K562 (cell line): Measurements from ENCODE around the gene AFAP1. TPM values are rescaled to one million over a fixed set of nuclear protein-coding genes. Genes with fewer than 3 reads are reported as not detected.

Experiments used
- ATAC-seq: fragments of 200-7000 bp; cut with Tn5 transposase; 3 replicates; pipeline ENCODE4 v1.9.1; 2020; ENCODE audit warnings: moderate library complexity
- BruUV-seq: library from RNA; stranded (reverse); fragments of 400-500 nt; replicated peaks from 2 replicates; lab custom pipeline; 2021; lab: Mats Ljungman, UMichigan
- CTCF ChIA-PET: fragments of 300-600 bp; formaldehyde crosslinking; extraction: SDS; loops from one replicate; lab custom pipeline; 2021; ENCODE audit warnings: low intra/inter-chr PET ratio; lab: Yijun Ruan, JAX
- POLR2A ChIA-PET: fragments of 300-600, 350-650 bp; sonication (Branson Sonifier 250); formaldehyde crosslinking; extraction: SDS; loops from one replicate; lab custom pipeline; 2021; ENCODE audit warnings: antibody characterized with exemption, inconsistent platforms; lab: Yijun Ruan, JAX
- DNase-seq, 4 experiments: peaks; one replicate each; pipeline versions ENCODE4 v3.0.0 to v3.0.0-alpha.2; 2011 to 2018; ENCODE audit warnings: low spot score in 3 of 4, mixed read lengths in 3 of 4; ENCODE audit errors: extremely low read depth in 1 of 4
- FAIRE-seq: peaks from 2 replicates; lab custom pipeline; 2011; peaks lifted over from hg19 to GRCh38; lab: Jason Lieb, UNC
- H2AFZ ChIP-seq: 2 replicates; pipeline ENCODE4 v1.6.0; 2011; ENCODE audit warnings: low read depth, low read length, control low read depth, inconsistent platforms
- H3K27ac ChIP-seq: fragments of 200-600 bp; 3 replicates; pipeline ENCODE4 v1.8.0; 2011; ENCODE audit warnings: low read depth, mild to moderate bottlenecking, control low read depth, inconsistent platforms, low read length, moderate library complexity, mixed read lengths; ENCODE audit errors: extremely low read depth
- H3K27me3 ChIP-seq, 2 experiments: fragments of 300-600 bp in 1 of 2; 2 replicates in 1 of 2; 3 replicates in 1 of 2; pipeline versions ENCODE4 v1.6.0 to v1.8.0; 2011; ENCODE audit warnings: inconsistent platforms in 2 of 2, low read length in 2 of 2, mild to moderate bottlenecking in 1 of 2, mixed read lengths in 1 of 2, moderate library complexity in 1 of 2; ENCODE audit not compliant: control insufficient read depth in 2 of 2, insufficient read depth in 2 of 2
- H3K36me3 ChIP-seq: fragments of 300-600 bp; 3 replicates; pipeline ENCODE4 v1.8.0; 2011; ENCODE audit warnings: mild to moderate bottlenecking, low read length, inconsistent platforms; ENCODE audit not compliant: control insufficient read depth, insufficient read depth
- H3K4me1 ChIP-seq, 2 experiments: fragments of 200-600 bp in 1 of 2; replicated peaks in 1 of 2; 2 replicates in 1 of 2; 3 replicates in 1 of 2; pipeline versions ENCODE4 v1.5.1 to v1.8.0; 2011; ENCODE audit warnings: inconsistent platforms in 2 of 2, low read length in 2 of 2, mild to moderate bottlenecking in 1 of 2, mixed read lengths in 1 of 2, moderate library complexity in 1 of 2; ENCODE audit not compliant: control insufficient read depth in 2 of 2, insufficient read depth in 2 of 2
- H3K4me2 ChIP-seq: 2 replicates; pipeline ENCODE4 v1.6.1; 2011; ENCODE audit warnings: low read length, control low read depth, inconsistent platforms, mixed read lengths; ENCODE audit not compliant: insufficient read depth
- H3K4me3 ChIP-seq: fragments of 200-600 bp; sonication (generic), shearing (Covaris generic); 2 replicates; pipeline ENCODE4 v1.5.1; 2016; ENCODE audit warnings: control low read depth, inconsistent platforms
- H3K79me2 ChIP-seq: fragments of 200-600 bp; 3 replicates; pipeline ENCODE4 v1.8.0; 2011; ENCODE audit warnings: low read length, inconsistent platforms; ENCODE audit not compliant: control insufficient read depth, insufficient read depth
- H3K9ac ChIP-seq, 2 experiments: 2 replicates each; pipeline versions ENCODE4 v1.6.0 to v1.6.1; 2011; ENCODE audit warnings: low read depth in 2 of 2, low read length in 2 of 2, control low read depth in 1 of 2, inconsistent platforms in 1 of 2, mild to moderate bottlenecking in 1 of 2, mixed read lengths in 1 of 2; ENCODE audit not compliant: insufficient read depth in 1 of 2
- H3K9me1 ChIP-seq: one replicate; pipeline ENCODE4 v1.6.0; 2011; ENCODE audit warnings: inconsistent platforms, mild to moderate bottlenecking, low read length, moderate library complexity; ENCODE audit not compliant: control insufficient read depth, insufficient read depth
- H3K9me3 ChIP-seq: replicated peaks from 2 replicates; pipeline ENCODE4 v1.5.1; 2011; ENCODE audit warnings: low read depth, low read length, inconsistent platforms; ENCODE audit not compliant: control insufficient read depth, insufficient read depth
- H4K20me1 ChIP-seq: replicated peaks from 2 replicates; pipeline ENCODE4 v1.6.1; 2011; ENCODE audit warnings: low read length, inconsistent platforms, mixed read lengths; ENCODE audit not compliant: control insufficient read depth, insufficient read depth
- BRCA1 ChIP-seq, 2 experiments: fragments of 450-650 bp in 1 of 2; sonication (generic) in 1 of 2; formaldehyde crosslinking in 1 of 2; IDR thresholded peaks; 2 replicates each; pipeline versions ENCODE4 v1.5.0 to v1.6.1; 2017 to 2020; ENCODE audit warnings: mild to moderate bottlenecking in 1 of 2, missing genetic modification reagents in 1 of 2
- CEBPG ChIP-seq, 3 experiments: fragments of 200-800 bp in 1 of 3; sonication (Bioruptor generic) in 1 of 3; sonication (generic) in 1 of 3; formaldehyde crosslinking in 1 of 3; IDR thresholded peaks in 2 of 3; conservative IDR thresholded peaks in 1 of 3; 2 replicates each; pipeline versions ENCODE4 v1.6.1 to v1.8.0; 2016 to 2022; ENCODE audit warnings: missing compliant biosample characterization in 2 of 3, missing genetic modification characterization in 2 of 3, mild to moderate bottlenecking in 1 of 3, missing genetic modification reagents in 1 of 3
- LEF1 ChIP-seq: fragments of 450-650 bp; IDR thresholded peaks from 2 replicates; pipeline ENCODE4 v1.6.1; 2016; ENCODE audit warnings: mild to moderate bottlenecking
- NFYB ChIP-seq: IDR thresholded peaks from 2 replicates; pipeline ENCODE4 v1.6.1; 2011; ENCODE audit warnings: mild to moderate bottlenecking, moderate library complexity; ENCODE audit not compliant: insufficient read length; ENCODE audit errors: extremely low read depth
- POLR2A ChIP-seq: fragments of 450-650 bp; conservative IDR thresholded peaks from 2 replicates; pipeline ENCODE4 v1.6.1; 2016
- SMC3 ChIP-seq: conservative IDR thresholded peaks from 2 replicates; pipeline ENCODE4 v1.6.1; 2011; ENCODE audit warnings: low read depth, low read length, improper control_type of control experiment; ENCODE audit not compliant: insufficient read depth
- TAF9B ChIP-seq: fragments of 450-650 bp; IDR thresholded peaks from 2 replicates; pipeline ENCODE4 v1.6.1; 2018; ENCODE audit warnings: mild to moderate bottlenecking; ENCODE audit not compliant: partially characterized antibody
- ZNF23 ChIP-seq: fragments of 250-450 bp; sonication (Bioruptor Pico); IDR thresholded peaks from 2 replicates; pipeline ENCODE4 v1.4.0; 2020; ENCODE audit warnings: mild to moderate bottlenecking
- ZNF239 ChIP-seq: fragments of 250-450 bp; sonication (Bioruptor Pico); IDR thresholded peaks from 2 replicates; pipeline ENCODE4 v1.4.0; 2020; ENCODE audit warnings: mild to moderate bottlenecking
- ZNF668 ChIP-seq: fragments of 250-450 bp; sonication (Bioruptor Pico); IDR thresholded peaks from 2 replicates; pipeline ENCODE4 v1.8.0; 2022; ENCODE audit warnings: mild to moderate bottlenecking, inconsistent platforms
- ZNF75A ChIP-seq: fragments of 450-650 bp; formaldehyde crosslinking; IDR thresholded peaks from 2 replicates; pipeline ENCODE4 v1.4.0; 2020; ENCODE audit warnings: mild to moderate bottlenecking
- WGBS: fragments of 100-300 bp; shearing (Covaris generic); methylation state at CpG from one replicate; pipeline ENCODE4 v1.1.6; 2016; ENCODE audit warnings: low coverage, mixed read lengths; ENCODE audit not compliant: insufficient coverage; ENCODE audit errors: missing lambda C conversion rate; 5-methylcytosine and 5-hydroxymethylcytosine counted together
- in situ Hi-C: fragments of 300-500 bp; cut with MboI; formaldehyde crosslinking; loops from 4 replicates; pipeline ENCODE4 v1.15.0; 2018; ENCODE audit warnings: inconsistent platforms, mixed read lengths
- intact Hi-C: fragments of 100-400 bp; cut with micrococcal nuclease; formaldehyde crosslinking; loops from 2 replicates; pipeline ENCODE4 v1.14.2; 2022
- polyA plus RNA-seq, 8 experiments: library from polyadenylated mRNA; depleted of rRNA in 4 of 8; stranded (reverse) in 5 of 8; unstranded in 3 of 8; fragments of >200 nt; fragmentation: Nextera tagmentation in 2 of 8; fragmentation: Illumina TruSeq in 1 of 8; extraction: Ambion mirVana in 2 of 8; extraction: Trizol in 1 of 8; gene quantifications; 2 replicates each; pipeline versions ENCODE4 v1.2.1 to v1.2.3, GENCODE V29; 2011 to 2014; ENCODE audit warnings: inconsistent platforms in 1 of 8, missing spikeins in 1 of 8
- total RNA-seq, 7 experiments: library from RNA; depleted of rRNA in 6 of 7; stranded (reverse); fragments of >200 nt in 6 of 7; fragmentation: Illumina TruSeq in 2 of 7; extraction: Trizol in 2 of 7; gene quantifications; 2 replicates each; pipeline versions ENCODE4 v1.2.1 to v1.2.3, GENCODE V29; 2011 to 2021; ENCODE audit warnings: low replicate concordance in 1 of 7
- TF ChIP-seq, protein P1 (sequence below), 2 experiments: fragments of 450-650 bp; IDR thresholded peaks; 2 replicates each; pipeline ENCODE4 v1.6.1; 2016; ENCODE audit warnings: mild to moderate bottlenecking in 2 of 2, borderline replicate concordance in 1 of 2, low read depth in 1 of 2, moderate library complexity in 1 of 2
- TF ChIP-seq, protein P2 (sequence below): fragments of 450-650 bp; IDR thresholded peaks from 2 replicates; pipeline ENCODE4 v1.6.1; 2016; ENCODE audit warnings: borderline replicate concordance

The AFAP1 gene
- total and polyA plus RNA-seq, 9 of the 15 experiments (the other 6 are each of a cell fraction or from before 2014, with no cell fraction given): 0.07 to 0.42 (median 0.12) TPM; not detected in 1

DNA sequence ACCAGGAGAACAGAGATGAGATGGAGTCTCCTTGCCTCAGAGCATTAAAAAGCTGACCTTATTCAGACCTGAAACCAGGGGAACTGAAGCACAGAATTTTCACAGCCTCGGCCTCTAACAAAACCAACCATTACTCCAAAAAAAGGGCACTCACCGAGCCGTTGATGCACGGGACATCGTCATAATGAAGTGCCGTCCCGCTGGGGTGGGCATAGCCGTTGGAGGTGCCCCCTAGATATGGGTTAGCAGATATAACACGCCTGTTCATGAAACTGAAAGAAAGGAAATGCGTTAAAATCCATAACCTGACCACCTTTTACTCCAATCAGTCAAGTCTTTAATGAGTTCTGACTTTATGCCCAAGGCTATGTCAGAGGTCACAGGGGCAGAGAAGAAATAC, 153.6 kb downstream of the AFAP1 start:
- Histone ChIP-seq H3K9ac (no peak overlapping the region), H3K27ac (no peak overlapping the region), H4K20me1 (no peaks in the 10 kb centered on the region; the same call in 1 of the 2 replicates), H3K27me3 (peaks cover 9 to 40% of the 10 kb centered on the region in 2 experiments; a peak in 4 of 5 replicates), H3K9me3 (no peaks in the 10 kb centered on the region), H3K36me3 (no peaks in the 10 kb centered on the region), H3K4me2 (no peak overlapping the region), H3K4me3 (no peak overlapping the region), H2AFZ (no peak overlapping the region), H3K4me1 (no peaks in the 10 kb centered on the region; a peak in 2 of 5 replicates), H3K79me2 (no peaks in the 10 kb centered on the region), H3K9me1 (no peaks in the 10 kb centered on the region)
- FAIRE-seq: no peak
- CTCF ChIA-PET: no interaction called here
- no TSS peak for BruUV-seq
- no peak for DNase-seq
- 3% methylated on average over 10 of the region's 10 CpGs for WGBS
- no peak for ATAC-seq
- POLR2A ChIA-PET: interaction anchor here (0.6 kb wide), 1 partner anchor 67 kb away, joined by 3 read pairs; no protein-coding TSS in a partner anchor
- in situ Hi-C loops: no loop called here
- intact Hi-C loops: no loop called here
- no peak for TF ChIP-seq ZNF239
- no peak for TF ChIP-seq BRCA1 (IDR thresholded peaks at IDR 0.05)
- TF ChIP-seq BRCA1 (CRISPR knock-in tag; IDR thresholded peaks at IDR 0.05): no peak
- TF ChIP-seq LEF1: no peak
- TF ChIP-seq, protein P1, sequence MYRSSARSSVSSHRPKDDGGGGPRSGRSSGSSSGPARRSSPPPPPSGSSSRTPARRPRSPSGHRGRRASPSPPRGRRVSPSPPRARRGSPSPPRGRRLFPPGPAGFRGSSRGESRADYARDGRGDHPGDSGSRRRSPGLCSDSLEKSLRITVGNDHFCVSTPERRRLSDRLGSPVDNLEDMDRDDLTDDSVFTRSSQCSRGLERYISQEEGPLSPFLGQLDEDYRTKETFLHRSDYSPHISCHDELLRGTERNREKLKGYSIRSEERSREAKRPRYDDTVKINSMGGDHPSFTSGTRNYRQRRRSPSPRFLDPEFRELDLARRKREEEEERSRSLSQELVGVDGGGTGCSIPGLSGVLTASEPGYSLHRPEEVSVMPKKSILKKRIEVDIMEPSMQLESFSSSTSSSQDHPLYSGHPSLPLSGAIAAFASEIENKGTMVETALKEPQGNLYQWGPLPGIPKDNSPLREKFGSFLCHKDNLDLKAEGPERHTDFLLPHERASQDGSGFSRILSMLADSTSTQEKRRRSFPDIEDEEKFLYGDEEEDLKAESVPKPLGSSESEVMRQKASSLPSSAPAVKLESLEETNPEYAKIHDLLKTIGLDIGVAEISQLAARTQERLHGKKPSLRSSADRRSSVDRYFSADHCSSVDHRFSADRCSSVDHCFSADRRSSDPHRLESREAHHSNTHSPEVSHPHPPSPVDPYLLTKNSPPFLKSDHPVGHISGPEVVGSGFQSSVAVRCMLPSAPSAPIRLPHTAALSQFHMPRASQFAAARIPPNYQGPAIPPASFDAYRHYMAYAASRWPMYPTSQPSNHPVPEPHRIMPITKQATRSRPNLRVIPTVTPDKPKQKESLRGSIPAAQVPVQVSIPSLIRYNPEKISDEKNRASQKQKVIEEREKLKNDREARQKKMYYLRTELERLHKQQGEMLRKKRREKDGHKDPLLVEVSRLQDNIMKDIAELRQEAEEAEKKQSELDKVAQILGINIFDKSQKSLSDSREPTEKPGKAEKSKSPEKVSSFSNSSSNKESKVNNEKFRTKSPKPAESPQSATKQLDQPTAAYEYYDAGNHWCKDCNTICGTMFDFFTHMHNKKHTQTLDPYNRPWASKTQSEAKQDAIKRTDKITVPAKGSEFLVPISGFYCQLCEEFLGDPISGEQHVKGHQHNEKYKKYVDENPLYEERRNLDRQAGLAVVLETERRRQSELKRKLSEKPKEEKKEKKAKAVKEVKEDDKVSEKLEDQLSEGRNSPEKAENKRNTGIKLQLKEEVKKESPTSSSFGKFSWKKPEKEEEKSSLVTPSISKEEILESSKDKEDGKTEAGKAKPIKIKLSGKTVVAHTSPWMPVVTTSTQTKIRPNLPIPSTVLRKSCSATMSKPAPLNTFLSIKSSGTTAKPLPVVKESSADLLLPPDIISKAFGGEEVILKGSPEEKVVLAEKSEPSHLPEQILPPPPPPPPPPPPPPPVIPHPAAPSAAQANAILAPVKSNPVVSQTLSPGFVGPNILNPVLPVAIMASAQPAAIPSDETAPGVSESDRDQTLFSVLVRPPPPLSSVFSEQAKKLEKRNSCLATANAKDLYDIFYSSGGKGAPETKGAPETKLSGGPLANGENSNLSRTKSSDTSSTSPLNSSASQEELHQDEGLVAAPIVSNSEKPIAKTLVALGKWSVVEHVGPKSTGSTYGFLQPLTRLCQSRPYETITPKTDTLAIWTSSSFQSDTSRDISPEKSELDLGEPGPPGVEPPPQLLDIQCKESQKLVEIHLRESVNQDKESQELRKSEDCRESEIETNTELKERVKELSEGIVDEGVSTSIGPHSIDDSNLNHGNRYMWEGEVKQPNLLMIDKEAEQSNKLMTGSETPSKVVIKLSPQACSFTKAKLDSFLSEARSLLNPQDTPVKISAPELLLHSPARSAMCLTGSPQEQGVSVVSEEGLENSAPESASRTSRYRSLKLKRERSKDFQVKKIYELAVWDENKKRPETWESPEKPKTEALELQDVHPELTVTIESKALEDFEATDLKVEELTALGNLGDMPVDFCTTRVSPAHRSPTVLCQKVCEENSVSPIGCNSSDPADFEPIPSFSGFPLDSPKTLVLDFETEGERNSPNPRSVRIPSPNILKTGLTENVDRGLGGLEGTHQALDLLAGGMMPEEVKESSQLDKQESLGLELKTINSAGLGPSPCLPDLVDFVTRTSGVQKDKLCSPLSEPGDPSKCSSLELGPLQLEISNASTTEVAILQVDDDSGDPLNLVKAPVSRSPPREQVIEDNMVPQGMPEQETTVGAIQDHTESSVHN (IDR thresholded peaks at IDR 0.05; ENCODE audit: borderline replicate concordance in 1 of 2, low read depth in 1 of 2): no peak
- TF ChIP-seq POLR2A: no peak
- no peak for TF ChIP-seq CEBPG (CRISPR knock-in tag; IDR thresholded peaks at IDR 0.05)
- TF ChIP-seq CEBPG (tag; conservative IDR thresholded peaks at IDR 0.05 in 1 of 2, IDR thresholded peaks at IDR 0.05 in 1 of 2): no peak
- no peak for TF ChIP-seq ZNF75A (CRISPR knock-in tag)
- no peak for TF ChIP-seq ZNF23 (CRISPR knock-in tag)
- no peak for TF ChIP-seq TAF9B
- no peak for TF ChIP-seq ZNF668 (CRISPR knock-in tag)
- TF ChIP-seq, protein P2, sequence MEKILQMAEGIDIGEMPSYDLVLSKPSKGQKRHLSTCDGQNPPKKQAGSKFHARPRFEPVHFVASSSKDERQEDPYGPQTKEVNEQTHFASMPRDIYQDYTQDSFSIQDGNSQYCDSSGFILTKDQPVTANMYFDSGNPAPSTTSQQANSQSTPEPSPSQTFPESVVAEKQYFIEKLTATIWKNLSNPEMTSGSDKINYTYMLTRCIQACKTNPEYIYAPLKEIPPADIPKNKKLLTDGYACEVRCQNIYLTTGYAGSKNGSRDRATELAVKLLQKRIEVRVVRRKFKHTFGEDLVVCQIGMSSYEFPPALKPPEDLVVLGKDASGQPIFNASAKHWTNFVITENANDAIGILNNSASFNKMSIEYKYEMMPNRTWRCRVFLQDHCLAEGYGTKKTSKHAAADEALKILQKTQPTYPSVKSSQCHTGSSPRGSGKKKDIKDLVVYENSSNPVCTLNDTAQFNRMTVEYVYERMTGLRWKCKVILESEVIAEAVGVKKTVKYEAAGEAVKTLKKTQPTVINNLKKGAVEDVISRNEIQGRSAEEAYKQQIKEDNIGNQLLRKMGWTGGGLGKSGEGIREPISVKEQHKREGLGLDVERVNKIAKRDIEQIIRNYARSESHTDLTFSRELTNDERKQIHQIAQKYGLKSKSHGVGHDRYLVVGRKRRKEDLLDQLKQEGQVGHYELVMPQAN: no peak
- no peak for TF ChIP-seq SMC3
- no peak for TF ChIP-seq NFYB
